ENCODE measurements around the gene SNX8. TPM values are rescaled to one million over a fixed set of nuclear protein-coding genes. Genes with fewer than 3 reads are reported as not detected.

Gene SNX8
- total and polyA plus RNA-seq, 2 of the 8 experiments (the other 6 are each of a cell fraction or from before 2014, with no cell fraction given) = 46.2 to 70.8 TPM

DNA sequence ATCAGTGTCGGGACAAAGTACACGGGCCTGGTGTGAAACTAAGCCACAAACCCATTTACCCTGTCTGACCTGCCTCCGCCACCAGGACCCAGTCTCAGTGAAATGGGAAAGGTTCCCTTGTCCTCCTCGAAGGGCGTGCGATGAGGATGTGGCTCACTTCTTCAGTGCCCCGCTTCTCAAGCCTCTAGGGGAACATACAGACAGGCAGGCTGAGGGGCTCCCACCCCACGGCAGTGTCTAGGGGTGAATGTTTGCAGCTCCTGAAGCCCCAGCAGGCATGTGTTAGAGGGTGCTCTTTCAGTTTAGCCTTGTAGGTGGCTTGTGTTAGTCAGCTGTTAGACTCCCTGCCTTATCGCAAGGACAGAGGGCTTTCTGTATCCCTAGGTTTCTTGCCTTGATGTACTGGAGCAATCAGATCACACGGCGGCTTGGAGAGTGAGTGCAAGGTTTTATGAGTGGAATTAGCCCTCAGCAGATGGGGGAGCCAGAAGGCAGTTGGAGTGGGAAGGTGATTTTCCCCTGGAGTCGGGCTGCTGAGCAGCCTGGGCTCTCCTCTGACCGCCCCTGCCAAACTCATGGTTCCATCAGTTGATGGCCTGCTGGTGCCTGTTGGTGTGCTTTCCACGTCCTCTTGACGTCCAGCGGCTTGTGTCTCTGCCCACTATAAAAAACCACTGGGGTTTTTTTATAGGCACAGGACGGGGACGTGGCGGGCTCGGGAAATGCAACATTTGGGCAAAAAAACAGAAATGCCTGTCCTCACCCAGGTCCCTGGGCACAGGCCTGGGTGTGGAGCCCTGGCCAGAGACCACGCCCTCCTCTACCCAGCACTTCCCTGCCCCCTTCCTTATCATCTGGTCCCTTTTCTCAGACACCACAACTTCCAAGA is 71.5 kb downstream of the SNX8 start:
- TF ChIP-seq CHD2 (IDR thresholded peaks at IDR 0.05; ENCODE audit: low read length) = no peak
- TF ChIP-seq HDAC2 (IDR thresholded peaks at IDR 0.05; ENCODE audit: borderline replicate concordance in 1 of 2, low read depth in 2 of 2, low read length in 2 of 2) = 0 out of 4 replicates have a peak, but pooled peaks of 1 of the 2 experiments have one; percentile 11
- no peaks in the 10 kb centered on the region; a peak in 1 of 7 replicates for H3K27me3 ChIP-seq (replicated peaks in 1 of 4; ENCODE audit: control insufficient read depth in 3 of 4, extremely low read depth in 1 of 4, insufficient read depth in 3 of 4, low read length in 3 of 4)
- peak in 1 of 2 experiments; percentile 62 for DNase-seq (ENCODE audit: low read depth in 1 of 2, low spot score in 2 of 2)
- no peak overlapping the region for H2AFZ ChIP-seq (ENCODE audit: low read length)
- H4K91ac ChIP-seq (replicated peaks; ENCODE audit: insufficient read length, low read length) = no peak overlapping the region
- H3K4ac ChIP-seq (replicated peaks; ENCODE audit: insufficient read length, low read depth, low read length) = no peak overlapping the region
- no peak for FAIRE-seq
- 0 out of 2 replicates have a peak overlapping the region, but pooled peaks have one; percentile 25 for H2BK15ac ChIP-seq (ENCODE audit: low read length)
- 29% methylated on average over 21 of the region's 21 CpGs; no CpG with 5 or more reads in 1 of the 2 experiments for WGBS, 2 experiments (ENCODE audit: extremely low coverage in 1 of 2, insufficient coverage in 1 of 2, insufficient read length in 1 of 2, insufficient replicate concordance in 2 of 2, low coverage in 1 of 2, low lambda C conversion rate in 2 of 2, missing lambda C conversion rate in 1 of 2)
- no peak overlapping the region for H2BK20ac ChIP-seq (ENCODE audit: low read length)
- no peak overlapping the region for H2AK5ac ChIP-seq (ENCODE audit: low read depth, low read length)
- H3K4me2 ChIP-seq (ENCODE audit: insufficient read depth in 1 of 2, low read depth in 2 of 2, low read length in 2 of 2) = peak overlapping the region; percentile 92 to 94
- POLR2A ChIA-PET (ENCODE audit: partially characterized antibody) = interaction anchor here (0.8 to 2.8 kb wide), 12 partner anchors 8 to 113 kb away, joined by 3 to 36 read pairs (median 4); partner anchors contain the start of gene MAD1L1
- peaks cover 0 to 8% of the 10 kb centered on the region in 2 experiments for H4K20me1 ChIP-seq (replicated peaks in 1 of 2; ENCODE audit: control insufficient read depth in 1 of 2, insufficient read depth in 2 of 2, low read length in 2 of 2)
- H3K23ac ChIP-seq (ENCODE audit: insufficient read length) = no peak overlapping the region
- peak overlapping the region; percentile 71 for H3K18ac ChIP-seq (ENCODE audit: extremely low read depth, low read length)
- peak overlapping the region; percentile 76 for H3K27ac ChIP-seq (ENCODE audit: low read depth, low read length)
- no peak overlapping the region for H2BK12ac ChIP-seq (ENCODE audit: low read depth, low read length)
- peaks cover 3% of the 10 kb centered on the region; the same call in 1 of the 2 replicates for H3K23me2 ChIP-seq (ENCODE audit: low read depth, low read length)
- no peak overlapping the region for H2BK120ac ChIP-seq (replicated peaks; ENCODE audit: low read depth, low read length)
- H3K14ac ChIP-seq (ENCODE audit: insufficient read length) = no peak overlapping the region
- H3K9me3 ChIP-seq (ENCODE audit: insufficient read depth in 2 of 2, low read depth in 1 of 2, low read length in 1 of 2) = no peaks in the 10 kb centered on the region
- peaks cover 0 to 24% of the 10 kb centered on the region in 2 experiments; a peak in 2 of 4 replicates for H3K79me2 ChIP-seq (ENCODE audit: control insufficient read depth in 1 of 2, insufficient read depth in 2 of 2, low read length in 2 of 2)
- H3K36me3 ChIP-seq (ENCODE audit: control insufficient read depth in 2 of 4, insufficient read depth in 4 of 4, low read length in 3 of 4) = peaks cover 3 to 16% (median 15%) of the 10 kb centered on the region in 4 experiments
- peak overlapping the region; percentile 66; the same call in 1 of the 2 replicates for H2BK5ac ChIP-seq (ENCODE audit: low read depth, low read length)
- peaks cover 0 to 16% (median 5%) of the 10 kb centered on the region in 4 experiments; a peak in 6 of 7 replicates for H3K4me1 ChIP-seq (replicated peaks in 1 of 4; ENCODE audit: control insufficient read depth in 3 of 4, insufficient read depth in 4 of 4, low read length in 3 of 4)
- peak overlapping the region; percentile 80 to 86 (median 82) for H3K9ac ChIP-seq (replicated peaks in 1 of 4; ENCODE audit: extremely low read depth in 1 of 4, low read depth in 3 of 4, low read length in 3 of 4)
- peak overlapping the region; percentile 84 to 100 (median 87) for H3K4me3 ChIP-seq (ENCODE audit: extremely low read depth in 1 of 4, insufficient read depth in 2 of 4, low read depth in 3 of 4, low read length in 4 of 4)
- peak overlapping the region; percentile 39 for H4K5ac ChIP-seq (ENCODE audit: insufficient read length, low read depth, low read length)
- peak overlapping the region; percentile 51 for H4K8ac ChIP-seq (ENCODE audit: extremely low read depth, insufficient read depth, low read length)
- 0 out of 2 replicates have a peak, but pooled peaks cover 2% of the 10 kb centered on the region for H3K79me1 ChIP-seq (ENCODE audit: low read depth, low read length)
- CTCF ChIA-PET (ENCODE audit: partially characterized antibody) = interaction anchor here (0.6 to 1.3 kb wide), 2 partner anchors 19 to 61 kb away, joined by 3 read pairs; no protein-coding TSS in a partner anchor
- no peak overlapping the region for H3K56ac ChIP-seq (replicated peaks; ENCODE audit: insufficient read length, low read depth, low read length)
